Activated CD8-positive, alpha-beta T cell treated with anti-CD3 and anti-CD28 coated beads, Interleukin-2, amount 10 ng/mL, durations not matched to agents 7 days and 5 days (primary cell): ENCODE data around the gene CCDC102B. TPM values are rescaled to one million over a fixed set of nuclear protein-coding genes. Genes with fewer than 3 reads are reported as not detected.

Experiments
- ATAC-seq: fragments of 150-1000 bp; cut with Tn5 transposase; one replicate; pipeline ENCODE4 v1.10.0; 2021; ENCODE audit warnings: moderate library complexity
- CTCF ChIA-PET: fragments of 350-600 bp; sonication (Branson Sonifier 250); formaldehyde crosslinking; loops from one replicate; lab custom pipeline; 2021; ENCODE audit warnings: antibody characterized with exemption; lab: Charles Lee
- POLR2A ChIA-PET: fragments of 350-600 bp; sonication (Branson Sonifier 250); formaldehyde crosslinking; loops from one replicate; lab custom pipeline; 2021; ENCODE audit warnings: antibody characterized with exemption; lab: Charles Lee
- DNase-seq: peaks from one replicate; pipeline ENCODE4 v3.0.0-alpha.2; 2020
- H3K27ac Mint-ChIP-seq: one replicate; pipeline ENCODE4 v1.8.0; 2021; ENCODE audit warnings: mild to moderate bottlenecking, mixed read lengths
- H3K27me3 Mint-ChIP-seq: one replicate; pipeline ENCODE4 v1.8.0; 2021; ENCODE audit warnings: low read depth, mixed read lengths
- H3K36me3 Mint-ChIP-seq: one replicate; pipeline ENCODE4 v1.8.0; 2021; ENCODE audit warnings: low read depth, mixed read lengths
- H3K4me1 Mint-ChIP-seq: one replicate; pipeline ENCODE4 v1.8.0; 2021; ENCODE audit warnings: low read depth, mixed read lengths
- H3K4me3 Mint-ChIP-seq: one replicate; pipeline ENCODE4 v1.8.0; 2021; ENCODE audit warnings: mild to moderate bottlenecking, mixed read lengths
- H3K9me3 Mint-ChIP-seq: one replicate; pipeline ENCODE4 v1.8.0; 2022; ENCODE audit warnings: mixed read lengths; ENCODE audit not compliant: insufficient read depth
- total RNA-seq, 2 experiments: library from RNA; stranded (reverse); gene quantifications; one replicate each; pipeline ENCODE4 v1.2.3, GENCODE V29; 2021

Gene CCDC102B
- 1 to 10 TPM in 1 of 2 experiments, under 1 TPM in 1; 0.95 to 1.7 TPM for total RNA-seq

- H3K4me1 Mint-ChIP-seq = no peaks in the 10 kb centered on the region
- CTCF ChIA-PET = no interaction called here
- no peak within 1 kb of the TSS for H3K4me3 Mint-ChIP-seq
- ATAC-seq (no peak), DNase-seq (no peak)
- no peaks in the 10 kb centered on the region for H3K36me3 Mint-ChIP-seq
- POLR2A ChIA-PET = no interaction called here
- H3K9me3 Mint-ChIP-seq = no peaks in the 10 kb centered on the region
- no peaks in the 10 kb centered on the region for H3K27me3 Mint-ChIP-seq
- H3K27ac Mint-ChIP-seq = no peak within 1 kb of the TSS
Measured at GRCh38 chr18:68797871-68798270, at the start of gene CCDC102B. TSS of gene CCDC102B (plus strand) at chr18:68798080. CDS start at chr18:68836764, 38,684 bp downstream.

- Mint-ChIP-seq H3K27me3 (no peaks in the 10 kb centered on the region), H3K36me3 (no peaks in the 10 kb centered on the region), H3K4me1 (no peaks in the 10 kb centered on the region), H3K9me3 (no peaks in the 10 kb centered on the region), H3K4me3 (no peak overlapping the region), H3K27ac (no peak overlapping the region)
- ChIA-PET POLR2A (no interaction called here), CTCF (no interaction called here)
- ATAC-seq (no peak), DNase-seq (no peak)
Measured at GRCh38 chr18:68757126-68757525, 40.8 kb upstream of the CCDC102B start.

DNA sequence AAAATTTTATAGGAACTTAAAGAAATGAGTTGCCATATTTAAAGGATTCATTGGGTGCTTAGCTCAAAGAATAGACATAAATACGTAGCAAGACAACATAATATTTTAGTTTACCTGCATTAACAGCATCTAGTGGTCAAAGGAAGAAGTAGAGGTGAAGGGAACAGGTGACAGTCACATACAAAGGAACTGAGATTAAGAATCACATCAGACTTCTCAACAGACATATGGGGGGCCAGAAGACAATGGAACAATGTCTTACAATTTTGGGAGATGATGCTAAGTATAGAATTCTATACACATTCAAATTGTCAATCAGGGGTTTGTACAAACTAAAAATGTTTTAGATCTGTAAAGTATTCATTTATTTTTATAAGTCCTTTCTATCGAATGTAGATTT is 38.6 kb upstream of the CCDC102B start:
- Mint-ChIP-seq H3K4me1 (no peaks in the 10 kb centered on the region), H3K27ac (no peak overlapping the region), H3K4me3 (no peak overlapping the region), H3K36me3 (no peaks in the 10 kb centered on the region), H3K27me3 (no peaks in the 10 kb centered on the region), H3K9me3 (no peaks in the 10 kb centered on the region)
- CTCF ChIA-PET = no interaction called here
- no peak for ATAC-seq
- POLR2A ChIA-PET = no interaction called here
- DNase-seq = no peak

DNA sequence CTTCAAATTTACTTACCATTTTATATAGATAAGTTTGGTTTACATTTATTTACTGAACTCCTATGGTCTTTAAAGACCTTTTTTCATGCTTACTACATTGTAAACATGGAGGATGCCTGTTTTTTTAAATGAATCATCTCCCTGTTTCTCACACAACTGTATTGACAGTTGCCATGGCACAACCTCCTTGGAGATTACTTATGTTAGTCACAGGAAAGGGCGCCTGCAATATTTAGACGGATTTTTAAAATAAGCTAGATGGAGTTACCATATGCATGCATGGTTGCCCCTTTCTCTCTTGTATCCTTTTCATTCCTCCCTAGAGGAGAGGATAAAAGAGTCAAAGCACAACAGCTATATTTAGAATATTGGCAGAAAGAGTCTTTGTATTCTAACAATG is 34.8 kb upstream of the CCDC102B start:
- POLR2A ChIA-PET = no interaction called here
- H3K4me1 Mint-ChIP-seq = no peaks in the 10 kb centered on the region
- ATAC-seq = no peak
- H3K36me3 Mint-ChIP-seq = no peaks in the 10 kb centered on the region
- no peak overlapping the region for H3K4me3 Mint-ChIP-seq
- CTCF ChIA-PET = no interaction called here
- no peaks in the 10 kb centered on the region for H3K9me3 Mint-ChIP-seq
- DNase-seq = no peak
- no peak overlapping the region for H3K27ac Mint-ChIP-seq
- H3K27me3 Mint-ChIP-seq = no peaks in the 10 kb centered on the region

- Mint-ChIP-seq H3K27me3 (no peaks in the 10 kb centered on the region), H3K27ac (no peak overlapping the region), H3K9me3 (no peaks in the 10 kb centered on the region), H3K4me3 (no peak overlapping the region), H3K36me3 (no peaks in the 10 kb centered on the region), H3K4me1 (no peaks in the 10 kb centered on the region)
- DNase-seq (no peak), ATAC-seq (no peak)
- ChIA-PET POLR2A (no interaction called here), CTCF (no interaction called here)
Measured at GRCh38 chr18:68764016-68764415, 33.9 kb upstream of the CCDC102B start.

- ChIA-PET POLR2A (interaction anchor here (0.6 kb wide), 1 partner anchor 8 kb away, joined by 3 read pairs; no protein-coding TSS in a partner anchor), CTCF (no interaction called here)
- H3K4me3 Mint-ChIP-seq = no peak overlapping the region
- DNase-seq = no peak
- ATAC-seq = no peak
- H3K36me3 Mint-ChIP-seq = no peaks in the 10 kb centered on the region
- no peaks in the 10 kb centered on the region for H3K4me1 Mint-ChIP-seq
- H3K27ac Mint-ChIP-seq = no peak overlapping the region
- H3K9me3 Mint-ChIP-seq = no peaks in the 10 kb centered on the region
- no peaks in the 10 kb centered on the region for H3K27me3 Mint-ChIP-seq
Measured at GRCh38 chr18:68766433-68766832, 31.4 kb upstream of the CCDC102B start.

GRCh38 chr18:68769461-68769860 is 28.4 kb upstream of the CCDC102B start:
- H3K4me3 Mint-ChIP-seq = no peak overlapping the region
- no peaks in the 10 kb centered on the region for H3K4me1 Mint-ChIP-seq
- POLR2A ChIA-PET = no interaction called here
- CTCF ChIA-PET = no interaction called here
- peaks cover 2% of the 10 kb centered on the region for H3K27me3 Mint-ChIP-seq
- ATAC-seq = no peak
- H3K36me3 Mint-ChIP-seq = no peaks in the 10 kb centered on the region
- H3K9me3 Mint-ChIP-seq = no peaks in the 10 kb centered on the region
- no peak for DNase-seq
- H3K27ac Mint-ChIP-seq = no peak overlapping the region

- ATAC-seq (no peak), DNase-seq (no peak)
- ChIA-PET CTCF (no interaction called here), POLR2A (no interaction called here)
- Mint-ChIP-seq H3K4me3 (no peak overlapping the region), H3K36me3 (no peaks in the 10 kb centered on the region), H3K9me3 (no peaks in the 10 kb centered on the region), H3K27ac (no peak overlapping the region), H3K4me1 (no peaks in the 10 kb centered on the region), H3K27me3 (peaks cover 2% of the 10 kb centered on the region)
Measured at GRCh38 chr18:68772268-68772667, 25.6 kb upstream of the CCDC102B start.

GRCh38 chr18:68778280-68778886 is 19.5 kb upstream of the CCDC102B start:
- ChIA-PET CTCF (no interaction called here), POLR2A (no interaction called here)
- no peak overlapping the region for H3K27ac Mint-ChIP-seq

DNA sequence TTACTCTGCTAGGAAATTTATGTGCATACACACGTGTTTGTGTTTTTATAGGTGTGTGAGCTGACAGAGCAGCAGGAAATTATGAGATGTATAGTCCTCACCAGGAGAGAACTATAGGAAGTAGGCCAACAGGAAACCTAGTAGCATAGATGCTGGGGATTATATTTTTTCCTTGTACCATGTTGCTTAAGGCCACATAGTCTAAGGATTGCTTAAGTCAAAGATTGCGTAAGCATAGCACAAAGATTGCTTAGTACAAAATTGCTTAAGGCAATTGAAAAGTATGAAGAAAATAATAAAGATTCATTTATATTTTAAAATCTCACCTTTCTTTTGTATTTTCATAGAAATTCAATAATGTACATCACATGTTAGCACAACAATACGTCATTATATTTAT is 18.7 kb upstream of the CCDC102B start:
- DNase-seq = no peak
- CTCF ChIA-PET = no interaction called here
- Mint-ChIP-seq H3K27me3 (peaks cover 2% of the 10 kb centered on the region), H3K36me3 (no peaks in the 10 kb centered on the region), H3K27ac (no peak overlapping the region), H3K4me1 (no peaks in the 10 kb centered on the region), H3K4me3 (no peak overlapping the region), H3K9me3 (no peaks in the 10 kb centered on the region)
- ATAC-seq = no peak
- POLR2A ChIA-PET = no interaction called here

More at GRCh38 chr18:68778280-68778886, 19.5 kb upstream of the CCDC102B start:
- Mint-ChIP-seq H3K36me3 (no peaks in the 10 kb centered on the region), H3K4me3 (no peak overlapping the region), H3K27me3 (peaks cover 2% of the 10 kb centered on the region), H3K9me3 (no peaks in the 10 kb centered on the region), H3K4me1 (no peaks in the 10 kb centered on the region)
- ATAC-seq (no peak), DNase-seq (no peak)

DNA sequence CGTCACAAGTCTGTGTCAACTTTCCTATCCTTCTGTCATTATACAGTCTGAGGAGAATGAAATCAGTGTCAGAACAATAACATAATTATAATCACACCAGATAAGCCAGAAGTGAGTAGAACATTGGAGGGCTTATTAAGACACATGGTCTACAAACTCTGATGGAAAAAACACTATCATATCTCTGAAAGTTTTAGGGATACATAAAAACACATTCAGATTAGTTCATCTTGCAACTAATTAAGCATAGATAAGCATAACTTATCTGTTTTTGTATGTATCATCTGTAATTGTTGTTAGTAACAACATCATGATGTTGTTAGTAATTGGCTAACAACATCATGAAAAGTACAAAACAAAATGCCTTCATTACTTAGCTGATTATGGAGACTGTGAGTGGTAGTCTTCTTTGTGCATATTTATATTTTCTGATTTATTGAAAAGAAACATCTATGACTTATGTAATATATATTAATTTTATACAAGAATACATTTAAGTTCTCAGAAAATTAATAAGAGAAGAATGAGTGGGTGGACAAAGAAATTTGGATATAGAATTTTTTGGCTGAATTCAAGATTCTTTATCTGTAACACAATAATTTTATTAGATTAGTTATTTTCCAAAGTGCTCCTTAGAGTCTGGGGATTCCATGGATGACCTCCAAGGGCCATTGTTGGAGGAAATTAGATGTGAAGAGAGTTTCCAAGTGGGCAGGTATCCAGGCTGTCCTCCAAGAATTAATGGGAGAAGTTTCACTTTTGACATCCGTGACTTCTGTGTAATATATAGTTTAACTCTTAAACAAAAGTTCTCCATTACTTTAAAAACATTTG is 16.9 kb upstream of the CCDC102B start:
- no peaks in the 10 kb centered on the region for H3K4me1 Mint-ChIP-seq
- CTCF ChIA-PET = no interaction called here
- no peaks in the 10 kb centered on the region for H3K9me3 Mint-ChIP-seq
- H3K4me3 Mint-ChIP-seq = no peak overlapping the region
- H3K27me3 Mint-ChIP-seq = no peaks in the 10 kb centered on the region
- POLR2A ChIA-PET = no interaction called here
- DNase-seq (no peak), ATAC-seq (no peak)
- no peaks in the 10 kb centered on the region for H3K36me3 Mint-ChIP-seq
- no peak overlapping the region for H3K27ac Mint-ChIP-seq

GRCh38 chr18:68783506-68783905 is 14.4 kb upstream of the CCDC102B start:
- Mint-ChIP-seq H3K36me3 (no peaks in the 10 kb centered on the region), H3K27ac (no peak overlapping the region), H3K27me3 (no peaks in the 10 kb centered on the region), H3K4me3 (no peak overlapping the region), H3K4me1 (no peaks in the 10 kb centered on the region), H3K9me3 (no peaks in the 10 kb centered on the region)
- ATAC-seq = no peak
- POLR2A ChIA-PET = no interaction called here
- CTCF ChIA-PET = no interaction called here
- no peak for DNase-seq
